ENCODE measurements around the gene MARK2.

GRCh38 chr11:63838150-63838677 lies 696 bp upstream of the MARK2 start:
- TF ChIP-seq CTCF (IDR thresholded peaks at IDR 0.05; ENCODE audit: low read length) (no peak), EZH2 (optimal IDR thresholded peaks at IDR 0.05; ENCODE audit: low read depth, low read length) (no peak)
